GM19463 (cell line): ENCODE measurements around the gene MCRIP2.

Experiments
- ATAC-seq: cut with Tn5 transposase; IDR thresholded peaks from one replicate; pipeline ENCODE4 v1.9.1; 2021; ENCODE audit warnings: mild to moderate bottlenecking, moderate library complexity; ENCODE audit not compliant: unreplicated experiment

MCRIP2 gene

GRCh38 chr16:631808-632358, 9.7 kb upstream of the MCRIP2 start:
- no peak for ATAC-seq

DNA sequence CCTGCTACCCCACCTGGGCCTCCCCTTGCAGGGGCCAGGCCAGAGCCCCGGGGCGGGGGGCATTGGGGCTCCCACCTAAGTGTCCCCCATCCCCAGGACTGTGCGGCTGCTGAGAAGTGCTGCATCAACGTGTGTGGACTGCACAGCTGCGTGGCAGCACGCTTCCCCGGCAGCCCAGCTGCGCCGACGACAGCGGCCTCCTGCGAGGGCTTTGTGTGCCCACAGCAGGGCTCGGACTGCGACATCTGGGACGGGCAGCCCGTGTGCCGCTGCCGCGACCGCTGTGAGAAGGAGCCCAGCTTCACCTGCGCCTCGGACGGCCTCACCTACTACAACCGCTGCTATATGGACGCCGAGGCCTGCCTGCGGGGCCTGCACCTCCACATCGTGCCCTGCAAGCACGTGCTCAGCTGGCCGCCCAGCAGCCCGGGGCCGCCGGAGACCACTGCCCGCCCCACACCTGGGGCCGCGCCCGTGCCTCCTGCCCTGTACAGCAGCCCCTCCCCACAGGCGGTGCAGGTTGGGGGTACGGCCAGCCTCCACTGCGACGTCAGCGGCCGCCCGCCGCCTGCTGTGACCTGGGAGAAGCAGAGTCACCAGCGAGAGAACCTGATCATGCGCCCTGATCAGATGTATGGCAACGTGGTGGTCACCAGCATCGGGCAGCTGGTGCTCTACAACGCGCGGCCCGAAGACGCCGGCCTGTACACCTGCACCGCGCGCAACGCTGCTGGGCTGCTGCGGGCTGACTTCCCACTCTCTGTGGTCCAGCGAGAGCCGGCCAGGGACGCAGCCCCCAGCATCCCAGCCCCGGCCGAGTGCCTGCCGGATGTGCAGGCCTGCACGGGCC, 8.9 kb upstream of the MCRIP2 start:
- ATAC-seq, result no peak

GRCh38 chr16:633336-634050, 8.1 kb upstream of the MCRIP2 start:
- ATAC-seq, result no peak

- ATAC-seq, result no peak
Measured at GRCh38 chr16:634051-634670, 7.5 kb upstream of the MCRIP2 start.

DNA sequence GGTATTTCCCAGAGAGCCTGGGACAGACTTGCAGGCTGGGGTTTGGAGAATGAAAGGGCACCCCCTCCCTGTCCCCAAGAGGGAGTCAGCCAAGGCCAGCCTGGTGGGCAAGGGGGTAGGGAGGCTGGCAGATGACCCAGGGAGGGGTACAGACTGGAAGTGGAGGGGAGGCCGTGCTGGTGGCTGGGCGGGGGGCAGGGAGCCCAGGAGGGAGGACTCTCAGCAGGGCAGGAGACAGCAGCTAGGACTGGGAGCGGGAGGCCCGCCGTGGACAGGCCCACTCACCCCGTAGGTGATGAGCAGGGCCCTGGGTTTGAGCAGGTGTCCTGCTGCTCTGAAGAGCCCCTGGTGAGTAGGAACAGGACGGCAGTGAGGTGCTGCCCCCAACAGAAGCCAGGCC, 6.6 kb upstream of the MCRIP2 start:
- no peak for ATAC-seq

DNA sequence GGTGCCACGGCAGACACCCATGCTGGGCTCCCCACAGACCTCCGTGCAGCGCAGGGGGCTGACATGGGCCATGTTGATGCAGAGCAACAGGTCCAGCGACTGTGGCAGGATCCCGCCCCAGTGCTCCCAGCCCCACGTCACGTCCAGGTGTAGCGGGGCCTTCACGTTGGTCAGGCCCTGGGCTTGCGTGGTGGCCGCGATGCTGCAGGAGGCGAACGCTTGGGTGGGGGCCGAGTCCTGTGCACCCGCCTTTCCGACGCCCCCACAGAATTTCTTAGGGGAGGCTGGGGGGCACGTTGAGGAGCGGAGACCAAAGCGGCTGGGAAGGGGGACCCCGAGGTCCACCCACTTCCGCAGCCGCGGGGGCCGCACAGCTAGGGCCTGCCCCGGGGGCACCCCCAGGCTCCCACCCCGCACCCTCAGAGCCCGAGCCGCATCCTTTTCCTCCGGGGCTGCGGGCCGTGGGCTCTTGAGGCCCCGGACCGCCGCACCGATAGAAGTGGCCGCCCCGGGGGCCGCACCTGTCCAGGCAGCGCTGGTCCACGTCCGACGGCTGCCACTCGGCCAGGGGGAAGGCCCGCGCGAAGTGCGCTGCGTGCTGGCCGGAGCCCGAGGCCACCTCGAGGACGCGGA, 5.9 kb upstream of the MCRIP2 start:
- peak; percentile 12 for ATAC-seq

- ATAC-seq, result peak; percentile 74
Measured at GRCh38 chr16:636206-637080, 5.2 kb upstream of the MCRIP2 start, which contains the start of gene METTL26. Gene METTL26, minus strand, starts transcription at chr16:636305. Its CDS starts 15 bp downstream, at chr16:636290.

GRCh38 chr16:637081-638018, 4.3 kb upstream of the MCRIP2 start:
- ATAC-seq, result no peak

GRCh38 chr16:638034-638543, 3.5 kb upstream of the MCRIP2 start:
- ATAC-seq, result no peak

DNA sequence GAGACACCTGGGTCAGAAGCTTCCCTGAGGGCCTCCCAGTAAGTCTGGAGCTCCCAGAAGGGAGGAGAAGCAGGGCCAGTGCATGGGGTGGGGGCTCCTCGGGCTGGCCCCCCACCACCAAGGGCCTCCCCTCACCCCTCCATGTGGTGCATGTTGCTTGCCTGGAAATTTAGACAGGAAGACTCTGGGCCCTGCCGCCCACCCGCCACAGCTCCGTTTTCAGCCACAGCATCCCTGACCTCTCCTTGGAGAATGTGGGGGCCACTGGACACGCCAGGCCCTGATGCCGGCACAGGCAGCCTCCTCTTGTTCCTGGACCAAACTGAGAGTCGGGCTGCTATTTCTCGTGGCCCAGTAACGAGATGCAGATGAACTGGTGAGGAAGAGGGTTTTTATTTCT, 2.8 kb upstream of the MCRIP2 start:
- ATAC-seq, result no peak

DNA sequence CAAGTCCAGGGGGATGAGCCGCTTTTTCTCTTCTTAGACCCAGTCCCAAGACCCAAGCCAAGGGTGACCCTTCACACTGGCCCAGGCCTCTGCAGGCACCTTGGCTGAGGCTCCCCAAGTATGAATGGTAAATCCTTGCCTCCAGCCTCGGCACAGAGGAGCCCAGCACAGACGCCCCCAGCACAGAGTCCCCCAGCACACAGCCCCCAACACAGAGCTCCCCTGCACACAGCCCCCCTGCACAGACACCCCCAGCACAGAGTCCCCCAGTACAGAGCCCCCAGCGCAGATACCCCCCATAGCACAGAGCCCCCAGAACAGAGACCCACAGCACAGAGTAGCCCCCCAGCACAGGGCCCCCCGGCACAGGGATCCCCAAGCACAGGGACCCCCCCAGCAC, 1.0 kb upstream of the MCRIP2 start:
- ATAC-seq, result no peak

DNA sequence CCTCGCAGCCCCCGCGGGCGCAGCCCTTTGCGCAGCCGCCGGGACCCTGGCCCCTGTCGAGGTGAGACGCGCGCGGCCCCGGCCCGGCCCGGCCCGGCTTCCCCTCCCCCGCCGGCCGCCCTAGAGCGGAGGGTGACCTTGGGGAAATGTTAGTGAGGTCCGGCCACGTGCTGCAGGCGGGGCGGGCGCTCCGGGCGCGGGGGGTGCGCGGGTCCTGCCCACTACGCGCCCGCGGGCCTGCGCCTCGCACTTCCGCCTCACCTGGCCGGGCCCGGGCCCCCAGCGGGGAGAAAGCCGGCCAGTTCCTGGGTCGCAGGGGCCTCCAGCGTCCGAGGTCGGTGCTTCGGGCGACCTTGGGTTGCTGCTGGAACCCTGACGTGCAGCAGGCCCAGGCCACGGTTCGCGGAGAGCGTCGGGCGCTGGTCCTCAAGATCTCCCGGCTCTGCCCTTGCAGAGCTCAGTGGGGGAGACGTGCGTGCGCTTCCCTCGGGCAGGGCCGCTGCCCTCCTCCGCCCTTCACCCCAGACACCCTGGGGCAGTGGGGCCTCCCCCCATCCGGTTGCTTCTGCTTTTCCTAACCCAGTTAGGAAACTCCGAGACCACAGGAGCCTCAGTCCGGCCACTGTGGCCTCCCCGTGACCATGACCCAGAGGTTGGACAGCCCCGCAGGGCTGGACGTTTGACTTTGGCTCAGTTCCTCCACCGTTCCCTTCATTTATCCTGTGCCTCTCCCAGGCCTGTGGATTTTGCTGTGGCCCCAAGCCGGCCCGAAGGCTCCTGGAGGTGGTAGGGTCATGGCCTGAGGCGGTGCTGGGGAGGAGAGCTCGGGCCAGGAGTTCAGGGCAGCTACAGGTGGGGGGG, 791 bp downstream of the MCRIP2 start:
- ATAC-seq, result peak; percentile 53

DNA sequence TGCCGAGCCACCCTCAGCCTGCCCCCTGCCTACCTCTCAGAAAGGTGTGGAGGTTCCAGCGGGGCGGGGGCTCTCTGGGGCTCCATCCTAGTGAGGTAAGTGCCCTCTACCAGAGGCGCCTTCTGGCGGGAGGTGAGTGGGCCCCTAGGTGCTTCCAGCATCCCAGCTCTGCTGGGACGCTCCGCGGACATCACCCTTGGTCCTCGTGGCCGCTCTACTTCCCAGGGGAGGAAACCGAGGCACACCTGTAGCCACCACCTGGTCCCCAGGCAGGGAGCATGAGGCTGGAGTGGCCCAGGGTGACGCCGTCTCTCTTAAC, 1.4 kb downstream of the MCRIP2 start:
- ATAC-seq, result no peak

DNA sequence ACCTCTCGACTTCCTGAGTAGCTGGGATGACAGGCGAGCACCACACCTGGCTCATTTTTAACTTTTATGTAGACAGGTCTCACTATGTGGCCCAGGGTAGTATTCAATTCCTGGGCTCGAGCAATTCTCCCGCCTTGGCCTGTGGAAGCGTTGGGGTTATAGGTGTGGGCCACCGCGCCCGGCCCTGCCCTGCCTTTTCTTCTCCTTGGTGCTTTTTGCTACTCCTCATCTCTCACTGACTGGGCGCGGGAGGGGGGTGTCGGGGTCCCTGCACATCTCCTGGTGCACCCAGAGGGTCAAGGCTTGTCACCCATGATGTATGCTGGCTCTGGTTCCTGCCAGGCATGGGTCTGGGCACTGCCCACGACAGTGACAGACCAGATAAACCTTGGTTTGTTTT, 2.9 kb downstream of the MCRIP2 start:
- ATAC-seq, result no peak

DNA sequence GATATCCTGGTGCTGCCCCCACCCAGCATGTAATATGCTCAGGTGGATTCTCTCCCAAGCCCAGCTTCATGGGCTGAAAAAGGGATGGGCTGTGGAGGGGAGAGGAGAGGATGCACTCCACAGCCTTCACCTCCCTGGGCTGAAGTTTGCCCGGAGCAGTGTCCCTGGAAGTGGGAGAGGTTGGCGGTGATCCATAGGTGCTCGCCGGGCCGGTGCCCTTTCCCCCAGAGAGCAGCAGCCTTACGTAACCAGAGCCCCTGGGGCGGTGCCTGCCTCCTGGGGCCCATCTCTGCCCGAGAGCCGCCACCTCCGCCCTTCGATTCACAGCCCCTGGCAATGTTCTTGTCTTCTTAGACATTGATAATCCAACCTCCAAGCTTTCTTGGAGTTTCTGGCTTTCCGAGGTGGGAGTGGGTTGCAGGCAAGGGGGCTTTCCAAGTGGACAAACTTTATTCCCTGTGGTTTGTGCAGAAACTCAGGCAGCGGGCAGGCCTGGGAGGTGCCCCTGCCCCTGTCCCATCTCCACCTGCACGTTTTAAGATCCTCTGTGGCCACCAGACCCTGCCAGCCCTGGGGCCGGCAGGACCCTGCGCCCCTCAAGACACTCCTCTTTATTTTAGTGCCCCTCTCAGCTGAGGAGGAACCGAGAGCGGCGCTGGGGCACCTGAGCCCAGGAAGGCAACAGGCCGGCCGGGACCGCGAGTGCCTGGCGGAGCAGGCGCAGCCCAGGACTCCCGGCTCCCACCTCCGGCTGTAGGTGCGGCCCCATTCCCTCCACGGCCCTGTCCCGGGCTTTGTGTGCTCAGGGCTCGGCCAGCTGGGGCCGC, 4.4 kb downstream of the MCRIP2 start:
- ATAC-seq, result no peak

GRCh38 chr16:646679-647172, 5.1 kb downstream of the MCRIP2 start:
- ATAC-seq, result no peak
